ENCODE results near the gene TEKT1. TPM values are rescaled to one million over a fixed set of nuclear protein-coding genes. Genes with fewer than 3 reads are reported as not detected.

Gene TEKT1
- total RNA-seq, 1 experiment from 2014 or later, result not detected

DNA sequence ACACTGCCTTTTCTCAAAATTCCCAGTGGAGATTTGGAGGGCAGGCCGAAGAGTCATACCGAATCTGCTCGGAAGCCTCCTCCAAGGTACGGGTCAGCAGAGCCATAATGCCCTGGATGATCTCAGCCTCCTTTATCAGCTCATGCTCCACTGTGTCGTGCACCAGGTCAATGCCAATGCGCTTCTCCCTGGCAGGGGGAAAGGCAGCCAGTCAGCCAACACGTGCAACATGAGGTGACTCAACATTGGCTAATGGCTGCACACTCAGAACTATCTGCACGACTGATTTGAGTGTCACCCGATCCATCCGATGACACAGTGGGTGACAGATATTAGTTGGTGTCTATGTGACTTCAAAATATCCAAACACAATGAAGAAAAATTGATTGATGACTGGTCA lies 15.8 kb downstream of the TEKT1 start:
- Mint-ChIP-seq H3K27me3 (ENCODE audit: insufficient read depth, unreplicated experiment) (no peaks in the 10 kb centered on the region), H3K9me3 (ENCODE audit: unreplicated experiment) (peaks cover 5% of the 10 kb centered on the region), H3K4me3 (ENCODE audit: unreplicated experiment) (no peak overlapping the region), H3K36me3 (ENCODE audit: insufficient read depth, unreplicated experiment) (no peaks in the 10 kb centered on the region), H3K4me1 (ENCODE audit: insufficient read depth, unreplicated experiment) (no peaks in the 10 kb centered on the region), H3K27ac (ENCODE audit: low read depth, unreplicated experiment) (no peak overlapping the region)
- intact Hi-C loops (cut with micrococcal nuclease), result no loop called here
- POLR2A ChIA-PET, result interaction anchor here (0.7 kb wide), 1 partner anchor 31 kb away, joined by 3 read pairs; no protein-coding TSS in a partner anchor
- CTCF ChIA-PET, result interaction anchor here (0.6 to 1.6 kb wide), 3 partner anchors 15 to 1273 kb away, joined by 3 to 5 read pairs (median 3); no protein-coding TSS in a partner anchor
- no peak for DNase-seq (ENCODE audit: unreplicated experiment)
- TF ChIP-seq, protein P1, sequence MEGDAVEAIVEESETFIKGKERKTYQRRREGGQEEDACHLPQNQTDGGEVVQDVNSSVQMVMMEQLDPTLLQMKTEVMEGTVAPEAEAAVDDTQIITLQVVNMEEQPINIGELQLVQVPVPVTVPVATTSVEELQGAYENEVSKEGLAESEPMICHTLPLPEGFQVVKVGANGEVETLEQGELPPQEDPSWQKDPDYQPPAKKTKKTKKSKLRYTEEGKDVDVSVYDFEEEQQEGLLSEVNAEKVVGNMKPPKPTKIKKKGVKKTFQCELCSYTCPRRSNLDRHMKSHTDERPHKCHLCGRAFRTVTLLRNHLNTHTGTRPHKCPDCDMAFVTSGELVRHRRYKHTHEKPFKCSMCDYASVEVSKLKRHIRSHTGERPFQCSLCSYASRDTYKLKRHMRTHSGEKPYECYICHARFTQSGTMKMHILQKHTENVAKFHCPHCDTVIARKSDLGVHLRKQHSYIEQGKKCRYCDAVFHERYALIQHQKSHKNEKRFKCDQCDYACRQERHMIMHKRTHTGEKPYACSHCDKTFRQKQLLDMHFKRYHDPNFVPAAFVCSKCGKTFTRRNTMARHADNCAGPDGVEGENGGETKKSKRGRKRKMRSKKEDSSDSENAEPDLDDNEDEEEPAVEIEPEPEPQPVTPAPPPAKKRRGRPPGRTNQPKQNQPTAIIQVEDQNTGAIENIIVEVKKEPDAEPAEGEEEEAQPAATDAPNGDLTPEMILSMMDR (IDR thresholded peaks at IDR 0.05; ENCODE audit: unreplicated experiment), result no peak
- no TSS peak for BruUV-seq (replicated peaks)

DNA sequence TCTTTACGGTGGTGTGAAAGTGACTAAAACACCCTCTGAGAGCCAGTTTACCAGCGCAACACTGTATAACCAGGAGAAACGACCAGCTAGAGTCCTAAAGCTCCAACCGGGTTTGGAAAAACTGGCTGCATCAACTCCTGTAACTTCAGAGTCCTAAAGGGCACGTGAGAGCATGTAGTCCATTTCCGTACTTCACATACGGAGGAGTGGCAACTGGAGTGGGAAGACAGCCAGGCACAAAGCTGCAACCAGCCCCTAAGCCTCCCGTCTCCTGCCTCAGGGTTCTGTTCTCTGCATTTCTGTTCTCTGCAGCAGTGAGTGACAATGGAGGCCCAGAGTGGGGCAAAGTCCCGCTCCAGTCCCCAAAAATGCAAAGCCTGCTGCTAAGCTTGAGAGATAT lies 19.2 kb downstream of the TEKT1 start:
- no peak for DNase-seq (ENCODE audit: unreplicated experiment)
- Mint-ChIP-seq H3K4me1 (ENCODE audit: insufficient read depth, unreplicated experiment) (no peaks in the 10 kb centered on the region), H3K9me3 (ENCODE audit: unreplicated experiment) (no peaks in the 10 kb centered on the region), H3K27ac (ENCODE audit: low read depth, unreplicated experiment) (no peak overlapping the region), H3K36me3 (ENCODE audit: insufficient read depth, unreplicated experiment) (no peaks in the 10 kb centered on the region), H3K4me3 (ENCODE audit: unreplicated experiment) (no peak overlapping the region), H3K27me3 (ENCODE audit: insufficient read depth, unreplicated experiment) (no peaks in the 10 kb centered on the region)
- ChIA-PET CTCF (interaction anchor here (1.0 kb wide), 1 partner anchor 31 kb away, joined by 3 read pairs; no protein-coding TSS in a partner anchor), POLR2A (no interaction called here)
- TF ChIP-seq, protein P1 (IDR thresholded peaks at IDR 0.05; ENCODE audit: unreplicated experiment), result no peak
- no TSS peak for BruUV-seq (replicated peaks)
- intact Hi-C loops (cut with micrococcal nuclease), result no loop called here

DNA sequence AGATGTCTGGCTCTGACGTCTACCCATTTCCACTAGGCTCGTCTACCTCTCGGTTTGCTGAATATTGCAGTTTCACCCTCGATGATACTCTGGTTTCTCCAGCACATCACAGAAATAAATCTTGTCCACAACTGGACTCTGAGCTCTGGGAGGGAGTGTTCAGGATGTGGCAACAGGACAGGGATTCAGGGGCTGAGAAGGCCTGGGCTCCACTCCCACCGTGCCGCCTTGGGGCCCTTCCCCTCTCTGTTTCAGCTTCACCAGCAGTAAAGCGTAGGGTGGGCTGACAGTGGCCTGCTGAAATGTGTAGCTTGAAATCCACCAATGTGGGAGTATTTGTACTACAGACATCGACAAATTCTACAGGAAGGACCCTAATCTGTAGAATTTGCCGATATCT lies 20.0 kb downstream of the TEKT1 start:
- no peaks in the 10 kb centered on the region for H3K27me3 Mint-ChIP-seq (ENCODE audit: insufficient read depth, unreplicated experiment)
- H3K4me1 Mint-ChIP-seq (ENCODE audit: insufficient read depth, unreplicated experiment), result no peaks in the 10 kb centered on the region
- intact Hi-C loops (cut with micrococcal nuclease), result no loop called here
- CTCF ChIA-PET, result interaction anchor here (0.7 to 1.0 kb wide), 2 partner anchors 32 to 190 kb away, joined by 3 read pairs; no protein-coding TSS in a partner anchor
- H3K36me3 Mint-ChIP-seq (ENCODE audit: insufficient read depth, unreplicated experiment), result no peaks in the 10 kb centered on the region
- no peak overlapping the region for H3K4me3 Mint-ChIP-seq (ENCODE audit: unreplicated experiment)
- no peak for DNase-seq (ENCODE audit: unreplicated experiment)
- POLR2A ChIA-PET, result no interaction called here
- H3K27ac Mint-ChIP-seq (ENCODE audit: low read depth, unreplicated experiment), result no peak overlapping the region
- H3K9me3 Mint-ChIP-seq (ENCODE audit: unreplicated experiment), result no peaks in the 10 kb centered on the region
- BruUV-seq (replicated peaks), result no TSS peak
- TF ChIP-seq, protein P1 (IDR thresholded peaks at IDR 0.05; ENCODE audit: unreplicated experiment), result no peak

DNA sequence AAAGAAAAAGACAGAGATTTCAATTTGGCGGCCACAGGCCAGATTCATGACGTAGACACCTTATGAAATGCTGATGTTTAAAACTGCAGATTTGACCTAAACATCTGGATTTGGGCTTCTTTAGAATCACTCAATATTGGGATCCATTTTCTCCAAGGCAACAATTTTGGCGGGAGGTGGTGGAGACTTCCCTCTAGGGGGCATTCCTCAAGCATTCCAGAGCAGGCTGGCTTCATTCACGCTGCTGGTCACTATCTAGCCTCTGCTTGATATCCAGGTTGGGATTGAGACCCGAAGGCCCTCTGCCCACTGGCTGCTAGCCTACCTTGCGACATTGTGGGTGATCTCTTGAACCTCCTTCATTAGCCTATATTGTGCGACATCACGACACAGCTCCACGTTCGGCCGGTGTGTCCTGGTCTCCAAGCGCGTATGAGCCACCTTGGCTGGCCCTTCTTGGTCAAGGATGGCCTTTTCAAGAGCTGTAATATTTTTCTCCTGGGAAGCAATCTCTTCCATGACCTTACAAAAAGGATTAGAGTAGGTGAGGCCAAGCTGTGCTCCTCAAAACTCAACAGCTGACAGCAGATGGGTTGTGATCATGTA lies 31.0 kb downstream of the TEKT1 start:
- intact Hi-C loops (cut with micrococcal nuclease), result loop anchor here (1.0 kb wide), 1 partner anchor 134 kb away; no protein-coding TSS in a partner anchor
- Mint-ChIP-seq H3K9me3 (ENCODE audit: unreplicated experiment) (no peaks in the 10 kb centered on the region), H3K4me3 (ENCODE audit: unreplicated experiment) (no peak overlapping the region), H3K4me1 (ENCODE audit: insufficient read depth, unreplicated experiment) (no peaks in the 10 kb centered on the region), H3K36me3 (ENCODE audit: insufficient read depth, unreplicated experiment) (no peaks in the 10 kb centered on the region), H3K27ac (ENCODE audit: low read depth, unreplicated experiment) (no peak overlapping the region), H3K27me3 (ENCODE audit: insufficient read depth, unreplicated experiment) (peaks cover 10% of the 10 kb centered on the region)
- BruUV-seq (replicated peaks), result no TSS peak
- ChIA-PET POLR2A (interaction anchor here (1.3 kb wide), 1 partner anchor 13 kb away, joined by 6 read pairs; no protein-coding TSS in a partner anchor), CTCF (interaction anchor here (0.5 to 1.2 kb wide), 8 partner anchors 13 to 150 kb away, joined by 3 to 11 read pairs (median 4); no protein-coding TSS in a partner anchor)
- peak; percentile 43 for DNase-seq (ENCODE audit: unreplicated experiment)
- TF ChIP-seq, protein P1 (IDR thresholded peaks at IDR 0.05; ENCODE audit: unreplicated experiment), result peak; percentile 42
